IgD-negative memory B cell (primary cell): Measurements from ENCODE around the gene C1D. TPM values are rescaled to one million over a fixed set of nuclear protein-coding genes. Genes with fewer than 3 reads are reported as not detected.

ENCODE experiments used
- H3K27ac Mint-ChIP-seq, 3 donors: one replicate each; pipeline ENCODE4 v1.8.0; 2020 to 2022; ENCODE audit warnings: mild to moderate bottlenecking in 3 of 3, mixed read lengths in 3 of 3, moderate library complexity in 1 of 3
- H3K27me3 Mint-ChIP-seq: one replicate; pipeline ENCODE4 v1.8.0; 2021; ENCODE audit warnings: mixed read lengths
- H3K36me3 Mint-ChIP-seq: one replicate; pipeline ENCODE4 v1.8.0; 2020; ENCODE audit warnings: mild to moderate bottlenecking, mixed read lengths
- H3K4me1 Mint-ChIP-seq, 3 donors: one replicate each; pipeline ENCODE4 v1.8.0; 2020 to 2022; ENCODE audit warnings: mixed read lengths in 3 of 3, mild to moderate bottlenecking in 1 of 3
- H3K4me3 Mint-ChIP-seq, 4 donors: one replicate each; pipeline ENCODE4 v1.8.0; 2020 to 2022; ENCODE audit warnings: mild to moderate bottlenecking in 4 of 4, mixed read lengths in 4 of 4, moderate library complexity in 3 of 4
- H3K9me3 Mint-ChIP-seq, 3 donors: one replicate each; pipeline ENCODE4 v1.8.0; 2020 to 2021; ENCODE audit warnings: mixed read lengths in 3 of 3, mild to moderate bottlenecking in 1 of 3
- polyA plus RNA-seq: library from polyadenylated mRNA; unstranded; fragments of 300-500 nt; fragmentation: Illumina TruSeq; gene quantifications from one replicate; pipeline ENCODE4 v1.2.3, GENCODE V29; 2021

C1D gene
- polyA plus RNA-seq, 1 donor from 2014 or later, result 35.9 TPM

DNA sequence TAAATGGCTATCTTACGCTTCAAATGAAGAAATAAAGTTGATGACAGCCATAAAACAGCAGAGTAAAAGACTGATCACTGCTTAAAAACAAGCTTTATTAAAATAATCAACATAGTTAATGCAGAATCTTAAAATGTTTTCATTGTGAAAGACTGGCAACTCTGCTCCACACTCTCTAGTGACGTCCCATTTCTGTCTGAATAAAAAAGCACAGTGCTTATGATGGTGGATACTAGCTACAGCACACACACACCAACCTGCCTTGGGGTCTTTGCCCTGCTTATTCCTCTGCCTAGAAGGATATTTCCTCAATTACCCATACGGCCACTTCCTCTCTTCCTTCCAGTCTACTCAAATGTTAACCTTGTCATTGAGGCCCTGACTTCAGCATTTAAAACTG is 19.1 kb downstream of the C1D start:
- Mint-ChIP-seq H3K9me3 (no peaks in the 10 kb centered on the region), H3K4me1 (peaks cover 0 to 5% (median 2%) of the 10 kb centered on the region in 3 donors), H3K4me3 (no peak overlapping the region), H3K27ac (no peak overlapping the region), H3K27me3 (no peaks in the 10 kb centered on the region), H3K36me3 (peaks cover 3% of the 10 kb centered on the region)

DNA sequence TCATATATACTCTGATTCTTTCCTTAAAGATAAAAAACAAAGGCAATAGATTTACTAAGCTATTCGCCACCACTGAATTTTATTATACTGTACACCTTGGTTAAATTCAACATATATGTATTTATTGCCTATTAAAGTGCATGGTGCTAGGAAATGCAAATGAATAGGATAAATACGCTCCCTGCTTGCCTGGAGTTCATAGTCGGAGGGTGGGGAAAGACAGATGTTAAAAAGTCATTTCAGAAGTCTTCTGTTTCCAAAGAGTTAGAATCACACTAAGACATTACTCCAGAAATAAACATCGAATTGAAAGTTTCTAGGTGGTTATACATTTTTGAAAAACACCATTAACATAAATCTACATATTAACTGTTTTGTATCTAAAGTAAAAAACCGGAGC is 19.8 kb downstream of the C1D start:
- H3K36me3 Mint-ChIP-seq, result peaks cover 2% of the 10 kb centered on the region
- peaks cover 0 to 5% (median 0%) of the 10 kb centered on the region in 3 donors for H3K4me1 Mint-ChIP-seq
- no peaks in the 10 kb centered on the region for H3K9me3 Mint-ChIP-seq
- no peak overlapping the region for H3K4me3 Mint-ChIP-seq
- no peaks in the 10 kb centered on the region for H3K27me3 Mint-ChIP-seq
- no peak overlapping the region for H3K27ac Mint-ChIP-seq

DNA sequence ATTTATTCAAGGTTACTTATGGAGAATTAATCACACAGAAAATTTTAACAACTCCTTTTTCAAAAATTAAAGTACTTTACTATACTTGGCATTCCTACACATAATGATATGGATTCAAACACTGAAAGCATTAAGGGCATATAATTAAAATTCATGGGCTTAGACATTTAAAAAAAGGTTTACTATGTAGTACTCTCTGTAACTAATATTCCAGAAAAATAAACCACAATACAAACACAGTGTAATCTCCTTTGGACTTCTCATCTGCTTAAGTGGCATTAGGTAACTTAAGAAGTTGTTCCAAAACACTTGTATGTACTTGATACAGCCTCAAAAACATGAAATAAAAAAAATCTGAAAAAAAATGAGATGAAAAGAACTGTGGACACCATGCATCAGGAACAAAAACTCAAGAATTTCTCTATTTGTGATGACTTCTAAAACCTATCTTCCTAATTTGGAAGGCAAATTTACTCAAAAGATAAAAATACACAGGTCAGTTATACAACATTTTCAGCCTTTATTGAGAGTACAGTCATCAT is 21.0 kb downstream of the C1D start:
- Mint-ChIP-seq H3K4me3 (no peak overlapping the region), H3K9me3 (no peaks in the 10 kb centered on the region), H3K27me3 (no peaks in the 10 kb centered on the region), H3K36me3 (peaks cover 2% of the 10 kb centered on the region), H3K27ac (no peak overlapping the region), H3K4me1 (peaks cover 0 to 5% (median 0%) of the 10 kb centered on the region in 3 donors)

DNA sequence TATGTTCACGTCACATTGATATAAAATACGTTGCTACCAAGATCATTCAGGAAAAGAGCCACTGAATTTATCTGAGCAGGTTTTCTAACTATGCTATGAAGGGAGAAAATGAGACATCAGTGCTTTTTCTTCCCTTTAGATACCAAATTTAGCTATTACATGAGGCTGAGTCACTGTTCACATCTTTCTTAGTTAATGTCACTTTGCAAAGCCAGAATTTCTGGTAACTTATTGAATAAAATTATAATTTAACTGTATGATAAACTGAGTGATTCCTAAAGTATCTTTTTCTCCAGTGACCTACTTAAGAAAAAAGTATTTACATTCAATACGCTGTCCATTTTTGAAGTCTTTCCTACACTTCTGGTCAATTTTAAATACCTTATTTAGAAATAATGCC is 22.7 kb downstream of the C1D start:
- Mint-ChIP-seq H3K4me3 (no peak overlapping the region), H3K36me3 (peaks cover 2% of the 10 kb centered on the region), H3K4me1 (peaks cover 0 to 5% (median 2%) of the 10 kb centered on the region in 3 donors), H3K27ac (no peak overlapping the region), H3K27me3 (no peaks in the 10 kb centered on the region), H3K9me3 (no peaks in the 10 kb centered on the region)

DNA sequence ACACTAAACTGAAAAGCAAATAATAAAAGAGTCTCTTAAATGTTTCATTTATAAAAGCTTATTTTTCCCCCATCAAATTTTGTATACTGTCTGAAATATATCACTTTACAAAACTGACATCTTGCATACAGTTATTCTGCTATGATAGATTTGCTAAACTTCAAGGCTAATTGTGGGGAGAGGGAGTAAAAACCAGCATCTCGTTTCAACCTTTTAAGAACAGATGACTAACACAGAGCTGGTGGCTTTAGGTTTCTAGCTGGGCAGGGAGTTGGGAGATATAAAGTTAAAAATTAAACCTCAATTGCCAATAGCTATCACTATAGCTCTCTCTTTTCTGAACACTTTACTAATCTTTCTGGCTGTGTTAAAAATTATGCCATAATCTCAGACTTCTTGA is 23.5 kb downstream of the C1D start:
- Mint-ChIP-seq H3K27ac (peak overlapping the region in 1 of 3 donors; percentile 12), H3K36me3 (peaks cover 2% of the 10 kb centered on the region), H3K9me3 (no peaks in the 10 kb centered on the region), H3K4me1 (peaks cover 0 to 5% (median 2%) of the 10 kb centered on the region in 3 donors), H3K4me3 (no peak overlapping the region), H3K27me3 (no peaks in the 10 kb centered on the region)

DNA sequence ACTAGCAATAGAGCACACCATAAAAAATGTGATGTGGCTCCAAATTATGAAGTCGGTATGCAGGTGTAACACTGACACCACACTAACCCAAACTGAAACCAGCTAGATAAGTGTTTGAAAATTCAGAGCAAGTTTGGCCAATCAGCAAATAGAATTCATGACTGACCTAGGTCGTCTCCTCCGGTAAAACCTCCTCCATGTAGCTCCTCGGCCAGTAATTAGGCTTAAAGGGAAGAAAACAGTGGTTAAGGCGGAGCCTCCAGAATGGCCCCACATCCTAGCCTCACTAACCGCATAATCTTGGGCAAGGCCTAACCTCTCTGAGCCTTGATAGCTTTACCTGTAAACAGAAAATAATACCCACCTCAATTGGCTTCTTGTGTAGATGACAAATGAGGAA is 30.1 kb downstream of the C1D start:
- Mint-ChIP-seq H3K9me3 (no peaks in the 10 kb centered on the region), H3K27me3 (no peaks in the 10 kb centered on the region), H3K36me3 (no peaks in the 10 kb centered on the region), H3K4me3 (no peak overlapping the region), H3K27ac (no peak overlapping the region), H3K4me1 (peaks cover 0 to 2% (median 0%) of the 10 kb centered on the region in 3 donors)

DNA sequence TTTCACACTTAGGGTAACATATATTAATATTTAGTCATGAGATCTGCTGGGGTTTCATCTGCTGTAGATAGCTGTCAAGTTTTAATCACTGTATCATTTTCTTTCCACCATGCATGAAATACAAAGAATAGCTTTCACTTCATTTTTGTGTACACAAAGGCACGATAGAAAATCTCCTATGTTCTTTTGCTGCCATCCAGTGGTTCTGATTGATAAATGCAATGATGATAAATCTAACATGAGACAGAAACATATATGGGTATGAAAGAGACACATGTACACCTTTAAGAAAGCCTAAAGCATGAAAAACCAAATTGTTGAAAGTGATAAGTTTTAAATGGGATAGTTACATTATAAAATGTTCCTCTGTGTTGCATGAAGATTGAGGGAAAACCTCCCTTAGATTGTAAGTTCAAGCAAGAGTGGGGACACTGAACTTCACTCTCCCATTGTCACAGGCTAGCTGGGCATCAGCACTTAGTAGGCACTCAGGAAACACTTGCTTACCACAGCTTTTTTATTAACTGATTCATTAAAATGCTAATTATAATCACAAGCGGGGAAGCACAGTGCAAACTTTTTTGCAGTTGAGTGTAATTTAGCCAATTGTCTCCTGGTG is 31.2 kb downstream of the C1D start:
- Mint-ChIP-seq H3K4me3 (no peak overlapping the region), H3K27me3 (no peaks in the 10 kb centered on the region), H3K4me1 (peaks cover 0 to 2% (median 0%) of the 10 kb centered on the region in 3 donors), H3K9me3 (no peaks in the 10 kb centered on the region), H3K36me3 (no peaks in the 10 kb centered on the region), H3K27ac (no peak overlapping the region)

DNA sequence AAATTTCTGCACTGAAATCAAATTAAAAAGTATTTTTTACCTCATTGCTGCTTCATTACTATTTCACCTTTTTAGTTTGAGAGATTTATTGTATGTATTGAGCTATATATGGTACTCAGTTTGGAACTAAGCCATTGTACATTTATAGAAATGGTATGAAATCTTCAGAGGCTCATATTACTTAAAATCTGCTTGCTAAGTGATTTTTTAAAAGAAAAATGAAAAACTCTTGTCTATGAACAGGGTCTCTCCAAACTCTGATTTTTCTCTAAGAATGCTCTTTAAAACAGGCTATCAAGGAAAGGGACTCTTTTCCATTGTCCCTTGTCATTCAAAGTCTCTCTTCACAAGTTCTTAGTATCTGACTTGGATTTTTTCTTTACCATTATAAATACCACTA is 31.8 kb downstream of the C1D start:
- Mint-ChIP-seq H3K36me3 (no peaks in the 10 kb centered on the region), H3K4me1 (no peaks in the 10 kb centered on the region), H3K27ac (no peak overlapping the region), H3K9me3 (no peaks in the 10 kb centered on the region), H3K27me3 (no peaks in the 10 kb centered on the region), H3K4me3 (no peak overlapping the region)

DNA sequence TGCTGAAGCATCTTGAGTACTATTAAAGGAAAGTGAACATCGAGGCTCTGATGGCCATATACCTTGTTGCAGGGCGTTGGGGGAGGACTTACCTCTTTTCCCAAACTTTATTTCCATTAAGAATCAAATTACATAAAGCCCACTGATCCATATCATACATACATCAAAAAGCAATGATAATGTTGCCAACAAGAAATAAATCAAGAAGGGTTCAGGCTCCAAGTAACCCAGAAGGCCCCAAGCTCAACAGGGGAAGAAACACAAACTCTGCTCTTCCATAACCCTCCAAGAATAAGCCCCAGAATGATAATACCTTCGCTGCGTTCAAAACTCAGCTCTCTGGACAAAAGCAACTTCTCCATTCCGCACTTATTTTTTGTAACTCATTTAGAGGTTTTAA is 32.3 kb downstream of the C1D start:
- Mint-ChIP-seq H3K9me3 (no peaks in the 10 kb centered on the region), H3K27me3 (no peaks in the 10 kb centered on the region), H3K36me3 (no peaks in the 10 kb centered on the region), H3K4me3 (no peak overlapping the region), H3K4me1 (no peaks in the 10 kb centered on the region), H3K27ac (no peak overlapping the region)

DNA sequence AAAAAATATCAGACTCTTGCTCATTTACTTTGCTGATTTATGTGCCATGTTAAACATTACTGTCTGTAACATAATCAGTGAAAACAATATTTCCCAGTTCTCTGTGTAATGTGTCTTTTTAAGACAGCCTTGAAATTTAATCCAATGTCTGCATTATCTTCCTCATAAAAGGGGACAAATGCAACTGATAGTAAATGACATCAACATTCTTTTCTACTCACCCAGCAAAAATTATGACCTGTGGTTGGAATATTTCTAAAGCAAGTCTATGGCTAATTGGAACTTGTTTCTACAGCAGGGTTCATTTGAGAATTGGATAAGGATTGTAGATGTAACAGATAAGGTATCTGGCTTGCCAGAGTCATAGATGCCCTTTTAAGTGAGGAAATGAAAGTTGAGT is 34.8 kb downstream of the C1D start:
- H3K4me1 Mint-ChIP-seq, result no peaks in the 10 kb centered on the region
- H3K27ac Mint-ChIP-seq, result no peak overlapping the region
- peaks cover 5% of the 10 kb centered on the region for H3K27me3 Mint-ChIP-seq
- H3K36me3 Mint-ChIP-seq, result no peaks in the 10 kb centered on the region
- H3K4me3 Mint-ChIP-seq, result no peak overlapping the region
- H3K9me3 Mint-ChIP-seq, result peaks cover 0 to 2% (median 0%) of the 10 kb centered on the region in 3 donors

DNA sequence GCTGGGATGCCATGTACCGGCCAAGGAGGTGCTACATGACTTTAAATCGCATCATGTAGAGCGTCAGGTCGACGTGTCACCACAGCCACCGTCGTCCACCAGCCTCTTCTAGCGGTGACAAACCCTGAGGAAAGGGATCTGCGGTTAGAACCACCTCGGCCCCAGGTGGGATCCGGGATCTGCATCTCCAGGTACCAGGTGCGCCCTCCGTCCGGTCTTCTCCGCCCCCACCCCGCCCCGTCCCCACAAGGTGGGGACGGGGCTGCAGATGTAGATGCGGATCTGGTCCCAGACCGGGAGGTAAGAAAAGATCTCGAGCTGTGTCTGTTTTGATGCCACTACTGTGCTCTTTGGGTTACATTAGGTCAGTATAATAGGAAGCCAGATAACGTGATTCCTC is 38.4 kb downstream of the C1D start:
- Mint-ChIP-seq H3K4me1 (peaks cover 0 to 2% (median 0%) of the 10 kb centered on the region in 3 donors), H3K27ac (no peak overlapping the region), H3K4me3 (no peak overlapping the region), H3K9me3 (peaks cover 0 to 2% (median 0%) of the 10 kb centered on the region in 3 donors), H3K27me3 (peaks cover 8% of the 10 kb centered on the region), H3K36me3 (peaks cover 1% of the 10 kb centered on the region)

DNA sequence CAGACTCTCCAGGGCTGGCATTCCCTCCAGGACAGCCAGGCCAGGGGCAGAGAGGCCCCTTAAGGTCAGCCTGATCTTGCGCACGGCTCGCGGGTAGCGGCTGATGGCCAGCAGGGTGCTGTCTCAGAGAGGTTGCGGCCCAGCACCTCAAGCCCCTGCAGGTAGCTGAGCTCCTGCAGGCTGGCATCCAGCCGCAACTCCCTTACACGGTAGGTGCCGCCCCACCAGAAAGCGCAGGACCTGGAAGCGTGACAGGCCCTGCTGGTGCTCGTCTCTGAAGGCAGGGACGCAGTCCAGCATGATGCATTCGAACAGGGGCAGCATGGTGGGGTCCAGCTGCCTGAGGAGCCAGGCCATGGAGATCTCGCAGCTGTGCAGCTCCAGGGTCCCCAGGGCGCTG is 38.9 kb downstream of the C1D start:
- peaks cover 1% of the 10 kb centered on the region for H3K36me3 Mint-ChIP-seq
- H3K27me3 Mint-ChIP-seq, result peaks cover 8% of the 10 kb centered on the region
- no peak overlapping the region for H3K27ac Mint-ChIP-seq
- H3K4me3 Mint-ChIP-seq, result no peak overlapping the region
- H3K9me3 Mint-ChIP-seq, result peaks cover 0 to 2% (median 0%) of the 10 kb centered on the region in 3 donors
- peaks cover 0 to 2% (median 0%) of the 10 kb centered on the region in 3 donors for H3K4me1 Mint-ChIP-seq

DNA sequence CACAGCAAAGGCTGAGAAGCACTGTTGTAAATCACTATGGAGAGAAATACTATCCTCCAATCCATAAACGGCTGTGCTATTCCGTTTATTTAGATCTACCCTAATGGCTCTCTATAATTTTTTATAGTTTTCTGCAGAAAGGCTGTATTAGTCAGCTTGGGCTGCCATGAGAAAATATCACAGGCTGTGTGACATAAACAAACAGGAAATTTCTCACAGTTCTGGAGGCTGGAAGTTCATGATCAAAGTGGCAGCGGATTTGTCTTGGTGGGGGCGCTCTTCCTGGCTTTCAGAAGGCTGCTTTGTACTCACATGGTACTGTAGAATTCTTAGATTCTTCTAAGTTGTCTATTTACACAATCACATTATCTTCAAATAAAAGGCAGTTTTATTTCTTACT is 44.1 kb downstream of the C1D start:
- peaks cover 0 to 4% (median 2%) of the 10 kb centered on the region in 3 donors for H3K9me3 Mint-ChIP-seq
- H3K27ac Mint-ChIP-seq, result no peak overlapping the region
- H3K36me3 Mint-ChIP-seq, result peaks cover 3% of the 10 kb centered on the region
- no peak overlapping the region for H3K4me3 Mint-ChIP-seq
- H3K27me3 Mint-ChIP-seq, result peaks cover 6% of the 10 kb centered on the region
- peaks cover 0 to 2% (median 0%) of the 10 kb centered on the region in 3 donors for H3K4me1 Mint-ChIP-seq

DNA sequence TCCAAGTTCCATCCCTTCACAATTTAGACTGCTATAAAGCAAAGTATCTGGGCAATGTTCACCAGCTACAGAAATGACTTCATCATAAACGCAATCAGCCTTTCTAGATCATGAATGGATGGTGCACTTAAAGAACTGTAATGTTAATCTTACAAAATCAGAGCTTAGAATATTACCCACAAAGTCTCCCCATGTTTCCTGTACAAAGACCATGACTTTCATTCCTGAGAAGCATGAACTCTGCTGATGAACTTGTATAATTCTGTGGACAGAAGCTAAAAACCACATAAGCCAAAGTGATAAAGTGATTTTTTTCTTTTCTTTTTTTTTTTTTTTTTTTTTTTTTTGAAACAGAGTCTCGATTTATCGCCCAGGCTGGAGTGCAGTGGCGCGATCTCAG is 53.3 kb downstream of the C1D start:
- H3K36me3 Mint-ChIP-seq, result no peaks in the 10 kb centered on the region
- no peak overlapping the region for H3K27ac Mint-ChIP-seq
- no peaks in the 10 kb centered on the region for H3K4me1 Mint-ChIP-seq
- H3K27me3 Mint-ChIP-seq, result no peaks in the 10 kb centered on the region
- no peak overlapping the region for H3K4me3 Mint-ChIP-seq
- H3K9me3 Mint-ChIP-seq, result peaks cover 0 to 4% (median 3%) of the 10 kb centered on the region in 3 donors

DNA sequence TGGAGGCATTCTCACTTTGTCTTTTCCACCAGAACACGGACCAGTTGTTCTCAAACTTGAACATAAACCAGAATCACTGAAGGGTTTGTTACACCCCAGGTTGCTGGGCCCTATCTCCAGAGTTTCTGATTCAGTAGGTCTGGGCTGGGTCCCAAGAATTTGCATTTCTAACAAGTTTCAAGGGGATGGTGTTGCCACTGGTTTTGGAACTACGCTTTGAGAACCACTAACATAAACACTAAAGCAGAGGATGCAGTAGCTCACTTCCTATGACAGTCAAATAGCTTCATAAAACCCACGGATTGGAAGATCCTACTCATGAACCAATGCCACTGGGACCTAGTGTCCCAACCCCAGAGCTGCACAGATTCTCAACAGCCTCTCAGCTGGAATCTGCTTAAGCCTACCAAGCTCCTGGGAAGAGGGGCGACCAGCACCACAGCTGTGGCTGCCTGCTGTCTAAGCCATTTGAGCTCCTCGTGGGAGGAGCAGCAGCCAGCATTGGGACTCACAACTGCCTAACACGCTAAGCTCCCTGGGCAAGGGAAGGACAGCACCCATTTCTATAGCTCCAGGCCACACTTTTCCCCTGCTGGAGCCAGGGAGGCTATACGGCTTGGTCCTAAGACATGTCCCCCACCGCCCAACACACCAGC is 62.5 kb downstream of the C1D start:
- Mint-ChIP-seq H3K36me3 (no peaks in the 10 kb centered on the region), H3K4me3 (peak overlapping the region in 1 of 4 donors; percentile 42), H3K9me3 (peaks cover 0 to 4% (median 3%) of the 10 kb centered on the region in 3 donors), H3K27me3 (peaks cover 5% of the 10 kb centered on the region), H3K27ac (no peak overlapping the region), H3K4me1 (no peaks in the 10 kb centered on the region)

DNA sequence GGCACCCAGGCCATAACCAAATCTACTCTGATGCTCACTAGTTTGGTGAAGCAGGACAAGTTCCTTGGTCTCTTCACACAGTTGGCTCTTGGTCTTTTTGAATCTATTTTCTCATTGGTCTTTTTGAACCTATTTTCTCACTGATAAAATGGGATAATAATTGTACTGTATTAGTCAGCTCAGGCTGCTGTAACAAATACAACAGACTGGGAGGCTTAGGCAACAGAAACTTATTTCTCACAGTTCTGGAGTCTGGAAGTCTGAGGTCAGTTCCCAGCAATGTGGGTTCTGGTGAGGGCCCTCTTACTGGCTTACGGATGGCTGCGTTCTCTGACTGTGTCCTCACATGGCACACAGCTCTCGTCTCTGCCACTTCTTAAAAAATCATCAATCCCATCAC is 63.5 kb downstream of the C1D start:
- Mint-ChIP-seq H3K4me1 (no peaks in the 10 kb centered on the region), H3K36me3 (peaks cover 3% of the 10 kb centered on the region), H3K27ac (no peak overlapping the region), H3K27me3 (peaks cover 6% of the 10 kb centered on the region), H3K4me3 (no peak overlapping the region), H3K9me3 (no peaks in the 10 kb centered on the region)
